ENCODE data around the gene LIMS2. TPM values are rescaled to one million over a fixed set of nuclear protein-coding genes. Genes with fewer than 3 reads are reported as not detected.

LIMS2 gene
- total RNA-seq, 2 donors from 2014 or later = 80.2 to 91.7 TPM

- peak overlapping the region; percentile 5 for H3K27ac ChIP-seq
- H3K36me3 ChIP-seq = peaks cover 3% of the 10 kb centered on the region
- no peak for DNase-seq (ENCODE audit: low spot score)
- TF ChIP-seq CTCF (IDR thresholded peaks at IDR 0.05) = no peak
- H3K4me1 ChIP-seq = peaks cover 0 to 63% of the 10 kb centered on the region in 2 donors
- no peak overlapping the region for H3K4me3 ChIP-seq
- no peaks in the 10 kb centered on the region for H3K9me3 ChIP-seq
- H3K27me3 ChIP-seq = no peaks in the 10 kb centered on the region
Measured at GRCh38 chr2:127631541-127631996, 43.8 kb downstream of the LIMS2 start.

- no peak overlapping the region for H3K4me3 ChIP-seq
- H3K4me1 ChIP-seq = peaks cover 0 to 57% of the 10 kb centered on the region in 2 donors
- H3K27ac ChIP-seq = peak overlapping the region; percentile 5
- no peaks in the 10 kb centered on the region for H3K9me3 ChIP-seq
- no peaks in the 10 kb centered on the region for H3K27me3 ChIP-seq
- no peak for TF ChIP-seq CTCF (IDR thresholded peaks at IDR 0.05)
- no peak for DNase-seq (ENCODE audit: low spot score)
- peaks cover 1% of the 10 kb centered on the region for H3K36me3 ChIP-seq
Measured at GRCh38 chr2:127630864-127631540, 44.3 kb downstream of the LIMS2 start.

DNA sequence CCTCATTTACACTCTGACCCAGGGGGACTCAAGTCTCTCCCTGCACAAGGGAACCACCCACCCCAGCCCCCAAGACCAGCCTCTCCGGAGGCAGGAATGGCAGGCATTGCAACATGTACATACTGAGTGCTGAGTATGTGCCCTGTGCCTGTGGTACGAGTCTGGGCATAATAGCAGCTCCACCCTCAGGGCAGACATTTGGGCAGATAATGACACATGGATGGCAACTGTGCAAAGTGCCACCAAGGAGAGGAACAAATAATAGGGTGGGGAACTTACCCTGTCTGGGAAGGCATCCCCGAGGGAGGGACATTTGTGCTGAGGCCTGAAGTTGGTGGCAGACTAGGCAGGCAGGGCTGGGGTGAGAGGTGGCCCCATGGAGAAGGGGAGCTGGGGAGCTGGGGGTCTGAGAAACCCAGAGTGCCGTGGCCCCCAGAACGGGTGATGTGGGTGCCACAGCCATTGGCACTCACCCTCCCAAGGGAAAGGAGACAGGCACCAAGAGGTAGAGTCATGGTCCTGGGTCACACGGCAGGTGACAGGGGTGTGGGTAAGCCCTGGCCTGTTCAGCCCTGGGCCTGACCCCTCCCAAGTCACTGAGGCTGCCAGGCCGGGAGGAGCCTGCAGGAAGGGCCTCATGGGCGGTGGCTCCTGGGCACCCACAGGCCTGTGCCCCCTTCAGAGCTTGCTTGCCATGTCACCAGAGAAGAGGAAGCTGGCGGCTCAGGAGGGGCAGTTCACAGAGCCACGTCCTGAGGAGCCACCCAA lies 45.0 kb downstream of the LIMS2 start:
- no peaks in the 10 kb centered on the region for H3K36me3 ChIP-seq
- TF ChIP-seq CTCF (IDR thresholded peaks at IDR 0.05) = no peak
- no peaks in the 10 kb centered on the region for H3K9me3 ChIP-seq
- peaks cover 0 to 51% of the 10 kb centered on the region in 2 donors for H3K4me1 ChIP-seq
- H3K27me3 ChIP-seq = no peaks in the 10 kb centered on the region
- H3K4me3 ChIP-seq = no peak overlapping the region
- no peak overlapping the region for H3K27ac ChIP-seq
- no peak for DNase-seq (ENCODE audit: low spot score)

GRCh38 chr2:127629637-127630036 lies 45.7 kb downstream of the LIMS2 start:
- no peaks in the 10 kb centered on the region for H3K9me3 ChIP-seq
- no peak overlapping the region for H3K27ac ChIP-seq
- DNase-seq (ENCODE audit: low spot score) = no peak
- no peaks in the 10 kb centered on the region for H3K27me3 ChIP-seq
- H3K4me3 ChIP-seq = no peak overlapping the region
- peaks cover 0 to 45% of the 10 kb centered on the region in 2 donors for H3K4me1 ChIP-seq
- H3K36me3 ChIP-seq = no peaks in the 10 kb centered on the region
- no peak for TF ChIP-seq CTCF (IDR thresholded peaks at IDR 0.05)

GRCh38 chr2:127628767-127629614 lies 46.3 kb downstream of the LIMS2 start:
- no peaks in the 10 kb centered on the region for H3K36me3 ChIP-seq
- H3K4me1 ChIP-seq = peaks cover 0 to 38% of the 10 kb centered on the region in 2 donors
- DNase-seq (ENCODE audit: low spot score) = no peak
- H3K4me3 ChIP-seq = no peak overlapping the region
- H3K27ac ChIP-seq = no peak overlapping the region
- no peak for TF ChIP-seq CTCF (IDR thresholded peaks at IDR 0.05)
- no peaks in the 10 kb centered on the region for H3K27me3 ChIP-seq
- H3K9me3 ChIP-seq = no peaks in the 10 kb centered on the region
